ENCODE data around the gene NDUFS7. TPM values are rescaled to one million over a fixed set of nuclear protein-coding genes. Genes with fewer than 3 reads are reported as not detected.

The NDUFS7 gene
- total RNA-seq, 1 donor from 2014 or later = 76.7 TPM

DNA sequence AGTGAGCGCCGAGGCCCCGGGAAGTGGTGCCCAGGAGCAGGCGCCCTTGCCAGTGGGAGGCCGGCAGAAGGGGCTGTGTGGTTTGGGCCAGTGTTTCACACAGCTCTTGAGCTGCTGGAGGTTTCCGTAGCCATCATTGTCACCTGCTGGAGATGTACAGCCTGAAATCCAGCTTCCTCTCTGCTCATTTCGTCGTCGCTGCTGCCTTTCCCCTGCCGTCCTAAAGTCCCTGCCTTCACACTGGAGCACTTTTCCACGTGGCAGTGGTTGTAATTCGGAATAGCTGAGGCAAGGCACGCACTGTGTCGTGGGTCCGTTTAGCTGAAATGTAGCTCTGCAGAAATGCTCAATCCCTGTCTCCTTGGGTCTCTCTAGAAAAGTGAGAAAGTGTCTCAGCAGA, 36.9 kb downstream of the NDUFS7 start:
- ATAC-seq (no peak), DNase-seq (no peak)
- H3K9me3 ChIP-seq = no peaks in the 10 kb centered on the region
- H3K36me3 ChIP-seq = peaks cover 75% of the 10 kb centered on the region
- H3K27ac ChIP-seq = no peak overlapping the region
- TF ChIP-seq, protein P1, sequence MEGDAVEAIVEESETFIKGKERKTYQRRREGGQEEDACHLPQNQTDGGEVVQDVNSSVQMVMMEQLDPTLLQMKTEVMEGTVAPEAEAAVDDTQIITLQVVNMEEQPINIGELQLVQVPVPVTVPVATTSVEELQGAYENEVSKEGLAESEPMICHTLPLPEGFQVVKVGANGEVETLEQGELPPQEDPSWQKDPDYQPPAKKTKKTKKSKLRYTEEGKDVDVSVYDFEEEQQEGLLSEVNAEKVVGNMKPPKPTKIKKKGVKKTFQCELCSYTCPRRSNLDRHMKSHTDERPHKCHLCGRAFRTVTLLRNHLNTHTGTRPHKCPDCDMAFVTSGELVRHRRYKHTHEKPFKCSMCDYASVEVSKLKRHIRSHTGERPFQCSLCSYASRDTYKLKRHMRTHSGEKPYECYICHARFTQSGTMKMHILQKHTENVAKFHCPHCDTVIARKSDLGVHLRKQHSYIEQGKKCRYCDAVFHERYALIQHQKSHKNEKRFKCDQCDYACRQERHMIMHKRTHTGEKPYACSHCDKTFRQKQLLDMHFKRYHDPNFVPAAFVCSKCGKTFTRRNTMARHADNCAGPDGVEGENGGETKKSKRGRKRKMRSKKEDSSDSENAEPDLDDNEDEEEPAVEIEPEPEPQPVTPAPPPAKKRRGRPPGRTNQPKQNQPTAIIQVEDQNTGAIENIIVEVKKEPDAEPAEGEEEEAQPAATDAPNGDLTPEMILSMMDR (IDR thresholded peaks at IDR 0.05) = no peak
- no peak overlapping the region for H3K4me3 ChIP-seq
- peaks cover 33% of the 10 kb centered on the region for H3K4me1 ChIP-seq
- H3K27me3 ChIP-seq (ENCODE audit: low read depth) = no peaks in the 10 kb centered on the region
- intact Hi-C loops (cut with DNase I) = no loop called here

DNA sequence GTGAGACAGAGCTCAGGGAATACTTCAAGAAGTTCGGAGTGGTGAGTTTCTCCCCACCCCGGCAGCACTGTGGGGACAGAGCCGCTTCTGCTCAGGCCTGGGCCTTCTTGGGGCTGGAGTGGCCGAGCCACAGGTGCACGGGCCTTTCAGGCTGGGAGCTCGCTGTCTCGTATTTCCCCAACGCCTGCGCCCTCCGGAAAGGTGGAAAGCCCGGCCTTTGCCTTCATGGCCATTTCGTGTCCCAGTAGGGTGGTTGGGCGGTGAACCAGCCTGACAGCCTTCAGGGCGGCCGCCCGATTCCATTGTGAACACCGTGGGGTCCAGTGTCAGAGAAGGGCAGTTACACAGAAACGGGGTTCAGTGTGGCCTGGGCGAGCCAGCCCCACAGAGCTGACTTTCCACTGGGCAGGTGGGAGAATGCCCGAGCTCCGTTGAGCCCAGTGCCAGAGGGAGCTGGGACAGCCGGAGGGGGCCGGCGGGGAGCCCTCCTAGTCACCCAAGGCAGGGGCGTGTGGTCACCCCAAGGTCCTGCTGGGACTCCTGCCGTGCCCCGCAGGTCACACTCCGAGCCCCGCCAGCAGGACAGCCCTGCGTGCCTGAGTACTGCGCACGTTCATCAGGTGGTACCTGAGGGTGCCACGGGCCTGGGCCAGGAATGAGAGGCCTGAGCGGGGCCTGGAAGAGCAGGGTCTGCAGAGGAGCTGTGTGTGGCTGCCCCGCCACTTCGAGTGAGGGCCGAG, 37.7 kb downstream of the NDUFS7 start:
- H3K27me3 ChIP-seq (ENCODE audit: low read depth) = no peaks in the 10 kb centered on the region
- intact Hi-C loops (cut with DNase I) = no loop called here
- ATAC-seq (no peak), DNase-seq (no peak)
- peaks cover 25% of the 10 kb centered on the region for H3K4me1 ChIP-seq
- no peaks in the 10 kb centered on the region for H3K9me3 ChIP-seq
- TF ChIP-seq, protein P1 (IDR thresholded peaks at IDR 0.05) = no peak
- H3K36me3 ChIP-seq = peaks cover 83% of the 10 kb centered on the region
- H3K27ac ChIP-seq = no peak overlapping the region
- H3K4me3 ChIP-seq = no peak overlapping the region

DNA sequence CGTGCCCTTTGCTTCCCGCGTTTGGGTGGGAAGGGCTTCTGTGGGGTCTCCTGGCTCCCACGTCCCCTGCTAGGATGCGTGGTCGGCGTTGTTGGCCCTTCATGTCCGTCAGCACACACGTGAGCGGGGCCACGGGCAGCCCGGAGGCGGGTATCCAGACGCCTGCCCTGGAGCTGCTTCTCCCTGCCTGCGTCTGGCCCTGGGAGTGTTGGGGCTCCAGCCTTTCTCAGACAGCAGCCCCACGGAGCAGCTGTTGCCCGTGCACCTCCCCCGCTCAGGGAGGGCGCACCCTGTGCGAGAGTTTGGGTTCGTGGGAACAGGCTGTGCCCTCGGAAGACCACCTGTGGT, 38.2 kb downstream of the NDUFS7 start:
- H3K27me3 ChIP-seq (ENCODE audit: low read depth) = no peaks in the 10 kb centered on the region
- H3K27ac ChIP-seq = no peak overlapping the region
- DNase-seq = no peak
- TF ChIP-seq, protein P1 (IDR thresholded peaks at IDR 0.05) = no peak
- H3K4me3 ChIP-seq = no peak overlapping the region
- H3K9me3 ChIP-seq = no peaks in the 10 kb centered on the region
- peaks cover 20% of the 10 kb centered on the region for H3K4me1 ChIP-seq
- intact Hi-C loops (cut with DNase I) = no loop called here
- H3K36me3 ChIP-seq = peaks cover 88% of the 10 kb centered on the region
- no peak for ATAC-seq

DNA sequence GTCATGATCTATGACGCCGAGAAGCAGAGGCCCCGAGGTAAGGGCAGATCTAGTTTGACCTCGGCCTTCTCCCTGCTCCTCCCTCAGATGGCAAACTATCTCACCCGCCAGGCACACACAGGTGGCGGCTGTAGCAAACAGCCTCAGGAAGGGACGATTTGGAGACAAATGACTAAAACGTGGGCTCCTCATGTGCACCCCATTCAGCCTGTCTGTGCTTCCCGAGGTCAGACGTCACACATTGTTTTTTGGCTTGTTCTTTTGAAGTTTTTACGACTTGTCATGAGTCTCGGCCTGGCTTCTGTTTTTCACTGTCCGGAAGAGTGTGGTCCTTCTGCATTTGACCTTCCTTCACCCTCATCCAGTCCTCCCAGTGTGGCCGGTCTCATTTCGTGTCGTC, 38.7 kb downstream of the NDUFS7 start:
- no peak for ATAC-seq
- Histone ChIP-seq H3K4me1 (peaks cover 15% of the 10 kb centered on the region), H3K4me3 (no peak overlapping the region), H3K9me3 (no peaks in the 10 kb centered on the region), H3K27ac (no peak overlapping the region), H3K27me3 (ENCODE audit: low read depth) (no peaks in the 10 kb centered on the region), H3K36me3 (peaks cover 88% of the 10 kb centered on the region)
- no peak for DNase-seq
- intact Hi-C loops (cut with DNase I) = no loop called here
- TF ChIP-seq, protein P1 (IDR thresholded peaks at IDR 0.05) = no peak

DNA sequence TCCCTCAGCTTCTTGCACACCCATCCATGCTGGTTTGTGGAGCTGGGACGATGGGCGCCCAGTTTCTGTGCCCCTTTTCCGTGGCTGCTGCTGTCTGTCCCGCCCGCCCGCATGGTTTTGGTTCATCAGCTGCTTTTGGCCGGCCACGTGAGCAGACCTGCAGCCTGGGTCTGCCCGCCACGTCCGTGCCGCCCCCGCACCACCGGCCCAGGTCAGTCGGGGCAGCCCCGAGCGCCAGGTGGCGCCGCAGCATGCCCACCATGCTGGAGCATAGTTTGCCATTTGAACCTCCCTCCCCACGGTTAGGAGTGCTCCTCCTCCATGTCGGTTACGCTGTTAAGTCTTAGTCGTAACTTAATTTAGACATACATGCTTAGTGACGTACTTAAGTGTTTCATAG, 39.2 kb downstream of the NDUFS7 start:
- ATAC-seq (no peak), DNase-seq (no peak)
- Histone ChIP-seq H3K27ac (no peak overlapping the region), H3K27me3 (ENCODE audit: low read depth) (no peaks in the 10 kb centered on the region), H3K9me3 (no peaks in the 10 kb centered on the region), H3K36me3 (peaks cover 91% of the 10 kb centered on the region), H3K4me3 (no peak overlapping the region), H3K4me1 (peaks cover 10% of the 10 kb centered on the region)
- intact Hi-C loops (cut with DNase I) = no loop called here
- TF ChIP-seq, protein P1 (IDR thresholded peaks at IDR 0.05) = no peak
